T-helper 17 cell (primary cell): Measurements from ENCODE around the gene AKAIN1. TPM values are rescaled to one million over a fixed set of nuclear protein-coding genes. Genes with fewer than 3 reads are reported as not detected.

ENCODE experiments used
- ATAC-seq: fragments of 150-1000 bp; cut with Tn5 transposase; 2 replicates; pipeline ENCODE4 v1.10.0; 2021; ENCODE audit warnings: mild to moderate bottlenecking, moderate library complexity
- DNase-seq, 3 donors: peaks; one replicate each; pipeline versions ENCODE4 v3.0.0 to v3.0.0-alpha.2; 2020 to 2021
- H3K9me3 ChIP-seq: one replicate; pipeline ENCODE4 v1.7.0; 2013; ENCODE audit warnings: low read length, mild to moderate bottlenecking; ENCODE audit not compliant: control insufficient read depth, poor library complexity, severe bottlenecking
- H3K27ac Mint-ChIP-seq: one replicate; pipeline ENCODE4 v1.8.0; 2022; ENCODE audit warnings: mild to moderate bottlenecking, moderate library complexity, mixed read lengths
- H3K27me3 Mint-ChIP-seq: one replicate; pipeline ENCODE4 v1.8.0; 2022; ENCODE audit warnings: mixed read lengths
- H3K36me3 Mint-ChIP-seq: one replicate; pipeline ENCODE4 v1.8.0; 2022; ENCODE audit warnings: low read depth, mixed read lengths
- H3K4me1 Mint-ChIP-seq: one replicate; pipeline ENCODE4 v1.8.0; 2022; ENCODE audit warnings: mild to moderate bottlenecking, mixed read lengths
- H3K4me3 Mint-ChIP-seq: one replicate; pipeline ENCODE4 v1.8.0; 2022; ENCODE audit warnings: mild to moderate bottlenecking, moderate library complexity, mixed read lengths
- total RNA-seq, 4 donors: library from RNA in 2 of 4; stranded (reverse) in 2 of 4; gene quantifications; one replicate each; pipeline ENCODE4 v1.2.3 and lab custom pipeline; 2022 to 2026

Gene AKAIN1, protein sequence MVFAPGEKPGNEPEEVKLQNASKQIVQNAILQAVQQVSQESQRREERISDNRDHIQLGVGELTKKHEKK
- not detected for total RNA-seq
- 0 reads per million in 2 donors for total RNA-seq (lab: John Stamatoyannopoulos, UW)

DNA sequence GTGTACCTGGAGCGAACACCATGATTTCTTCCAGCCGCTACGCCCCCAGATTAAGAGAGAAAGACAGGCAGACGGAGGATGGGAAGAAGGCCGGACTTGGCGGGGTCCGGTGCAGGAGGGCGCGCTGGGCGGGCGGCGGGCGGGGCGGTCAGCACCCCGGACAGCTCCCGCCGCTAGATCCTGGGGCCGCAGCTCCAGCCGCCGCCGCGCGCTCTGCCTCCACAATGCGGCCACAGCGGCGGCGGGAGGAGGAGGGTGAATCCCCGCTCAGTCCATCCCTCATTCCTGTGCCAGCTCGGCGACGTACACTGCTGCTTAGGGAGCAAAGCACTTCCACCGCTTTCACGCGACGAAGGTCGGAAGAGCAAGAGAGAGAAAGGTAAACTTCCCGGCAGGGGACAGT, at the start of gene AKAIN1:
Gene AKAIN1 (minus strand): TSS at position 226 of the 403 bp plus-strand sequence. CDS start 204 bp downstream, at position 22.
- no peak within 1 kb of the TSS for H3K27ac Mint-ChIP-seq
- no peak for DNase-seq
- peak; percentile 37 for ATAC-seq
- peaks cover 63% of the 10 kb centered on the region for H3K27me3 Mint-ChIP-seq
- H3K36me3 Mint-ChIP-seq: peaks cover 2% of the 10 kb centered on the region
- H3K9me3 ChIP-seq: no peaks in the 10 kb centered on the region
- peak within 1 kb of the TSS; percentile 47 for H3K4me3 Mint-ChIP-seq
- peaks cover 2% of the 10 kb centered on the region for H3K4me1 Mint-ChIP-seq

DNA sequence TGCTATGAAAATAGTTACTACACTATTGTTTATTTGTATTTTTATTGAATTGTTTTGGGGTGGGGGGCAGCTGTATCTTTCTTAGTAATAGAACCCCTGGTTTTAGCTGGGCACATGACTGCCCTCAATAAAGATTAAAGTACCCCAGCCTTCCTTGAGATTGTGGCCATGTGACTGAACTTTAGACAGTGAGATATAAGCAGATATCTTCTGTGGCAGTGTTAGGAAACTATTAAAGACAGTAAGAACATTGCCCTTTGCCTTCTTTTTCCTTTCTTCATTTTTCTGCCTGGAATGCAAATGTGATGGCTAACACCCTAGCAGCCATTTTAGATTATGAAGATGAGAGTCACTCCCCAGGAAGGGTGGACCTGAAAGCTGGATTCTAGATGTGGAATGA, 47.9 kb upstream of the AKAIN1 start:
- Mint-ChIP-seq H3K36me3 (peaks cover 3% of the 10 kb centered on the region), H3K27me3 (no peaks in the 10 kb centered on the region), H3K27ac (no peak overlapping the region), H3K4me1 (peaks cover 12% of the 10 kb centered on the region), H3K4me3 (no peak overlapping the region)
- no peaks in the 10 kb centered on the region for H3K9me3 ChIP-seq
- ATAC-seq (no peak), DNase-seq (no peak)

DNA sequence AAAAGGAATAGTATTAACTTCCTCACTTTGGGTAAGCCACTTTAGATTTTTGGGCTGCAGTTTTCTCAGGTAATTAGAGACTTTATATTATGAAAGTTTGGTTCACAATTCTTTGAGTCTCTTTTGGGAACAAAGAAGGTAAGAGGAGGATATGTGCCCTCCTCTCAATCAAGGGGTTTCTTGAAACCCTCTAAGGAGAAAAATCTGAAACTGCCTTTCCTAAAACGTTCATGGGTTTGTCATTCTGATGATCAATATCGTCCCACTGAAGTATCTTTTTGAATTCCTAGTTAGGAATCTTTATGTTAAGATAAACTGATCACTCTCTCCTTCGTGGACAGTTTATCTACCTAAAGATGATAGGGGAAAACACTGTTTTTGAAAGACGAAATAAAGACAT, 42.4 kb upstream of the AKAIN1 start:
- no peaks in the 10 kb centered on the region for H3K36me3 Mint-ChIP-seq
- ATAC-seq: no peak
- peaks cover 16% of the 10 kb centered on the region for H3K4me1 Mint-ChIP-seq
- no peaks in the 10 kb centered on the region for H3K9me3 ChIP-seq
- peak overlapping the region; percentile 56 for H3K4me3 Mint-ChIP-seq
- H3K27ac Mint-ChIP-seq: peak overlapping the region; percentile 96
- DNase-seq: no peak
- no peaks in the 10 kb centered on the region for H3K27me3 Mint-ChIP-seq

DNA sequence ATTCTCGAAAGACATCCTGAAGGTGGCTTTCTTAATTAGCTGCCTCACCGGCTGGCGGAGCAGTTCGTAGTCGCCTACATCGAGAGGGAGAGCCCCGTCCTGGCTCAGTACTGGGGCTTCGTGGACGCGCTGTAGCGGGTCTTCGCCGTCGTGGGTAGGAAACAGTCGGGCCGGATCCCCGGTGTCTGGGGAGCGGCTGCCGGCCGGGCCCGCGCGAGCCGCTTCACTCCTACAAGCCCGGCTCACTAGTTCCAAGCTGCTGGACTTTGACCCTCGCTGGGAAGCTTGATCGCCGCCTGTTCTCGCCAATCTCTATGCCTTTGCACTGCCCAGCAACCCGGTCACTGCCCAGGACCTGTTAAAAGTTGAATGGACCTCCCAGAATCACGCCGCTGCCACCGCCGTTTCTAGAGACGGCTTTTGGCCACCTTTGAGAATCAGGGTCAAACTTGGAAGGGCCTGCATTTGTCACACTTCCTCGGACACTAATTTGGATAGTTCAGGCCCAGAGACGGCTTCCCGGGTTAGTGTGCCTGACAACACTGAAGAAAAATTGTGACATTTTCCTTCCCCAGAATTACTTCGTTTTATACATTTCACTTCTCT, 41.4 kb upstream of the AKAIN1 start:
- Mint-ChIP-seq H3K27me3 (no peaks in the 10 kb centered on the region), H3K27ac (peak overlapping the region; percentile 96), H3K36me3 (no peaks in the 10 kb centered on the region), H3K4me1 (peaks cover 16% of the 10 kb centered on the region), H3K4me3 (peak overlapping the region; percentile 94)
- DNase-seq (peak in 2 of 3 donors; percentile 22 to 32), ATAC-seq (peak; percentile 53)
- no peaks in the 10 kb centered on the region for H3K9me3 ChIP-seq

DNA sequence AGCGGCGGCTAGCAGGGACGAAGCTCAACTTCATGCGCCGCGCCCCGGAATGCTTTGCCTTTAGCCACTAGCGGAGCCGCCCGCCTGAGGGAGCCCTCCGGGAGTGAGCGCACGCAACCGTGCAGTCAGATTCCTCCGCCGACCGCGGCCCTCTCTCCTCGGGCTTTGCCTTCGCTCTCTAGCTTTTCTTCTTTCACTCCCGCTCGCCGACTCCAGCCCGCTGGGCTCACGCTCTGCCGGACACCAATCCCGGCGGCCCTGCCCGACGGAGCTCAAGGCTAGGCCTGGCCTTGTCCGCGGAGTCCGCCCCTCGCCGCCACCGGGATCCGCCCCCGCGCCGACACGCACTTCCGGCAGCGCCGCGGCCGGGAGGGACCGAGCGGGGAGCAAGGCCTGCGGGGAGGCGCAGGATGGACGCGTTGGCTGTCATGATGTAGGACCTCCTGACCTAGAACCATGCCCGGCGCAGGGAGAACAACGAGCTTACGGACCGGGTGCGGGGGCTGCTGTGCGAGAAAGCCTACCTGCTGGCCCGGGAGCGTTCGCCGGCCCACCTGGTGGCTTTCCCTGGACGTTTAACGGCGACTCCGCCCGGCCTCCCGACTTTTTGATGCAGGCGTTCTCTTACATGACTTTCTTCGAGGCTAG, 40.8 kb upstream of the AKAIN1 start:
- H3K4me3 Mint-ChIP-seq: peak overlapping the region; percentile 94
- ATAC-seq (peak; percentile 90), DNase-seq (peak; percentile 72 to 79 (median 79))
- H3K27me3 Mint-ChIP-seq: no peaks in the 10 kb centered on the region
- H3K4me1 Mint-ChIP-seq: peaks cover 16% of the 10 kb centered on the region
- H3K27ac Mint-ChIP-seq: peak overlapping the region; percentile 96
- H3K9me3 ChIP-seq: no peaks in the 10 kb centered on the region
- no peaks in the 10 kb centered on the region for H3K36me3 Mint-ChIP-seq

DNA sequence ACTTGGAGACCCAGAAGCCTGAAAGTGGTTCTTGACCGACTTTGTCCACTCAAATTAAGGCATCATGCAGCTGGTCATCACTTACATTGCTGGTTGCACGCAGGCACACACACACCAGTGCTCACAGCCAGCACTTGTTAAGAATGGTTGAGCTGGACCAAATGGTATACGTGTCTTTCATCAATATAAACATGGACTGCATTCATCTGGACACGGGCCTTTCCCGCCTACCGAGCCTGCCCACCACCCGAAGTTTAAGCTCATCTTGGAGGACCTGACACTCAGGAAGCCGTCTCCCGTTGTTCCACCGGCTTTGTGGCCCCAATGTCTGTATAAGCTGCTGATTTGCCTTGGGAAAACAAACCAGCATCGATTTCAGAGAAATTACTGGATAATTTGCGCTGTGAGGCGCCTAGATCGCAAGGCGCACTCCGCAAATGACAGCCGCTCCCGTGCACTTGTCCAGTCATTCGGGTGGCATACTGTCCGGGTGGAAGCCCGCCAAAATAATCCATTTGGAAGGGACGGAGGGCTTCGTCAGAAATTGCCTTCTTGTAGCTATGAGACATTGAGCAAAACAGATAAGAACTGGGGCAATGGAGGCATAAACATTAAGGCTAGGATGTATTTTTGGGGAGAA, 40.1 kb upstream of the AKAIN1 start:
- DNase-seq: no peak

DNA sequence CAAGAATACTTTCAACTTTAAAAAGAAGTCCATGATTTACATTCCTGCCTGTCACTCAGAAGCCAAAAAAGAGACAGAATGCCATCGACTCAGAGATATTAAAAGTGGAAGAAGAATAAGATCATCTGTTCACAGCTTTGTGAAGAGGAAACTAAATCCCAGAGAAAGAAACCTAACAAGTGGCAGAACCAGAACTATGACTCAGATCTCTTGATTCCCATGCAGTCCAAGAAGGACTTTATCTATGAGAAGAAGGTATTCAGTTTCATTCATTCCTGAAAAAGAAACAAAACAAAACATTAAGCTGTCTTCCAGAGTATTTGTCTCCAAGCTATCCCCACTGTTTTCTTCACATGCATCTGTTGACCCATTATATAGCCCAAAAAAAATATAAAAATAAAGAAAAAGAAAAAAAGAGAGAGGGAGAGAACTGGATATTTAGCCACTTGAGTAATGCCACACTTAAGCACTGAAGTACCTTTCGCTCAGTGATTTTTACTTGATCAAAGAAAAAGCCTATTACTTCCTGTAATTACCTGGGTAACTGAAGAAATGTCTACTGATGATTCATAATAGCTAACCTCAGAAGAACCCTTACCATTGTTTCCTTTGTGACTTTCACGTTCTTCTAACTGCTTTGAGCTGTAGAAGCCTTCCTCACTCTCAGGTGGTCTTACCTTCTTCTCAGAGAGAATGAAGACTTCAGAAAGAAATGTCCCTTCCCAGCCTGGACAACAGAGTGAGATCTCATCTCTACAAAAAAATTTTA, 17.7 kb upstream of the AKAIN1 start:
- no peaks in the 10 kb centered on the region for H3K9me3 ChIP-seq
- no peak overlapping the region for H3K4me3 Mint-ChIP-seq
- DNase-seq (no peak), ATAC-seq (peak; percentile 25)
- peaks cover 8% of the 10 kb centered on the region for H3K4me1 Mint-ChIP-seq
- no peak overlapping the region for H3K27ac Mint-ChIP-seq
- H3K36me3 Mint-ChIP-seq: no peaks in the 10 kb centered on the region
- peaks cover 20% of the 10 kb centered on the region for H3K27me3 Mint-ChIP-seq

More for the DNA sequence above, 40.1 kb upstream of the AKAIN1 start:
- peak overlapping the region; percentile 96 for H3K27ac Mint-ChIP-seq
- peak; percentile 21 for ATAC-seq
- H3K9me3 ChIP-seq: no peaks in the 10 kb centered on the region
- no peaks in the 10 kb centered on the region for H3K27me3 Mint-ChIP-seq
- H3K4me1 Mint-ChIP-seq: peaks cover 16% of the 10 kb centered on the region
- peak overlapping the region; percentile 94 for H3K4me3 Mint-ChIP-seq
- no peaks in the 10 kb centered on the region for H3K36me3 Mint-ChIP-seq

DNA sequence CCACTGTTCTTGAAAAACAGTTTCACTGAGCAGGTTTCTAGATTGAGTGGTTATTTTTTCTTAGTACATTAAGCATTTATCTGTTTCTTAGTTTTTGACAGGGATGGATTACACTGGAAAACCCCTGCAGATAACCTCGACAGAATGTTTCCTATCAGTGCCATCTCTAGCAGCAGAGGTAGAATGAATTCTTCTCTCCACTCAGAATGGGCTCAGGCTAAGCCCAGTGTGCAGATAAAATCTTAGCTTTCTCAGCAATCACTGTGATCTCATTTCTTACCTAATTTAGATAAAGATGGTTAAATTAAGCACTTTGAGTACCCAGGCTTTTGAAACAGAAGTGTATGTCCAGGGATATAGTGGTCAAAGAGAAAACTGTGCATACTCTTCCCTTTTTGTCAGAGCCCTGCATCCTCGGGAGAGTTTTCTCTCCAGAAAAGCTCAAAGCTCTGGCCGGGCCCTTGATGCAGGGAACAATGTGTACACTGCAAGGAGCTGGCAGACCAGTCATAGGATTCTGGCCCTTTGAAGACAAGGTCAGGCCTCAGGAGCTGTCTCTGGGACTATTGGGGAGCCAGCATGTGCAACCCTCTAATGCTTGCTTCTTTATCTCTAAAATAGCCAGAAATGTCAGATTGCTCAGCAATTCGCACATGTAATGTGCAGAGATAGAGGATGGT, 10.6 kb upstream of the AKAIN1 start:
- H3K27ac Mint-ChIP-seq: no peak overlapping the region
- ATAC-seq (no peak), DNase-seq (no peak)
- H3K4me1 Mint-ChIP-seq: no peaks in the 10 kb centered on the region
- no peaks in the 10 kb centered on the region for H3K36me3 Mint-ChIP-seq
- H3K27me3 Mint-ChIP-seq: peaks cover 16% of the 10 kb centered on the region
- H3K9me3 ChIP-seq: no peaks in the 10 kb centered on the region
- H3K4me3 Mint-ChIP-seq: no peak overlapping the region

DNA sequence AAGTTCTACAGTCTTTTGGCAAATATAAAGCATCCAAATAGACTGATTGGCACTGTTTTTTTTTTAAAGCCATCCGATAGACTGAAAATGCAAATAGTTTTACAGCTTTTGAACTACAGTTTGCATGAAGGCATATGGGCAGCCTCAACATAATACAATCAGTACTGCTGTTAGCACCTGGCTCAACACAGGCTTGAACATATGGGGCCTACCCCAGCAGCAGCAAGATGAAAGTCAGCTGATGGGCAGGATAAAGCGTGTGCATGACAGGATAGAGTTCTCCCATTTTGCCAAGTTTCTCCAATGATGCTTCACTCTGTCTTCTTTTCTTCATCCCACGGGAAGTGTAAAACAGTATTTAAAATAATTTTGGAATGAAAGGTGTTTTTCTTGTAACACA, 1.3 kb upstream of the AKAIN1 start:
- Mint-ChIP-seq H3K4me1 (peaks cover 2% of the 10 kb centered on the region), H3K4me3 (no peak overlapping the region), H3K27me3 (peaks cover 58% of the 10 kb centered on the region), H3K36me3 (peaks cover 4% of the 10 kb centered on the region), H3K27ac (no peak overlapping the region)
- DNase-seq (no peak), ATAC-seq (no peak)
- no peaks in the 10 kb centered on the region for H3K9me3 ChIP-seq

DNA sequence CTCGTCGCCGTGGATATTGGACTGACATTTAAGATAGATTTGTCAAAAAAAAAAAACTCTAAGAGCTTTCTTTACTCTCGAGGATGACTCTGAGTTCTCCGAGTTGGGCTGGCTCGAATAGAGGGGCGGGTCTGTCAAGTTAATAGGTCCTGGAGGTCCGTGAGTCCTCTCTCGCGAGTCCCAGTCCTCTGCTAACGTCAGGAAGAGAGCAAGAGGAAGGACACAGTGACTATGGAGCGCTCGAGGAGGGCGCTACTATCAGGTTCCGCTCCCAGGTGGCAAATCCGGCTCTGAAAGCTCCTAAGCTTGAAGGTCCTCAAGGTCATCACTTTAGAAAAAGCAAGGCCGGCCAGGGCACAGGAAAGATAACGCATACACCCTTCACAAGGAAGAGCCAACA, 404 bp upstream of the AKAIN1 start:
- no peaks in the 10 kb centered on the region for H3K9me3 ChIP-seq
- Mint-ChIP-seq H3K4me1 (peaks cover 2% of the 10 kb centered on the region), H3K27ac (no peak overlapping the region), H3K27me3 (peaks cover 60% of the 10 kb centered on the region), H3K4me3 (no peak overlapping the region), H3K36me3 (peaks cover 4% of the 10 kb centered on the region)
- ATAC-seq: no peak
- DNase-seq: no peak

DNA sequence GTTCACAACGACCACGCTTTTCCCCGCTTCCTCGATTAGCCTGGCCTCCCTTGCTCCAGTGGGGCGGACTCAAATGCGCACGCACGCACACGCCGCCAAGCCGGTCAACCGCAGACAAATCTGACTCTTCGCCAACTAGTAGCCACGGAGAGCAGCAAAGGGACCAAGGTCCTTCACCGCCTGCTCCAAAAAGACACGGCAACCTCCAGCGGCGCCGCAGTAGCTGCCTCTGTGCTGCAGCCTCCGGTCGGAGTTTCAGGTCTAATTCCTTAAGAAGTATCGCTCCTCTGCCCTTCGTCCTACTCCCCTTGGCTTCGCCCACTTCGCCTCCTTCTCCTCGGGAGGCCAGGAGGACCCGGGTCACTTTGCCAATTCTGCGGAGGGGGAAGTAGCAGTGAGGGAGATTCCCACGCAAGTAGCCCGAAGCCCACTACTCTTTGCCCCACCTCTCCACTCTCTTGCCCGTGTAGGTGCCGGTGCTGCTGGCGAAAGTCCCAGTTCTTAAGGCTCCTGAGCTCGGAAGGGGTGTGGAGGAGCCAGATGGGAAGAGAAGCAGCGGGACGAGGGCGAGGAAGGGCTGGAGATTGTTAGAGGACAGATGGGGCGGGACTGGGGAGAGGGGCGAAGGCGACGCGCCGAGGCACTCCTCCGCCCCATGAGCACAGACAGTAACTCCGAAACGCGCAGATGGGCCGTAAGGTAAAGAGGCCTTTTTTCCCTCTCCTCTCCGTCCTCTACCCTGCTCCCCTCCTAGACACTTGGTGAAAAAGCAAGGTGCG, 615 bp downstream of the AKAIN1 start:
- peaks cover 2% of the 10 kb centered on the region for H3K36me3 Mint-ChIP-seq
- H3K4me1 Mint-ChIP-seq: peaks cover 2% of the 10 kb centered on the region
- ATAC-seq (no peak), DNase-seq (no peak)
- H3K4me3 Mint-ChIP-seq: peak overlapping the region; percentile 47
- H3K27ac Mint-ChIP-seq: no peak overlapping the region
- peaks cover 63% of the 10 kb centered on the region for H3K27me3 Mint-ChIP-seq
- H3K9me3 ChIP-seq: no peaks in the 10 kb centered on the region

DNA sequence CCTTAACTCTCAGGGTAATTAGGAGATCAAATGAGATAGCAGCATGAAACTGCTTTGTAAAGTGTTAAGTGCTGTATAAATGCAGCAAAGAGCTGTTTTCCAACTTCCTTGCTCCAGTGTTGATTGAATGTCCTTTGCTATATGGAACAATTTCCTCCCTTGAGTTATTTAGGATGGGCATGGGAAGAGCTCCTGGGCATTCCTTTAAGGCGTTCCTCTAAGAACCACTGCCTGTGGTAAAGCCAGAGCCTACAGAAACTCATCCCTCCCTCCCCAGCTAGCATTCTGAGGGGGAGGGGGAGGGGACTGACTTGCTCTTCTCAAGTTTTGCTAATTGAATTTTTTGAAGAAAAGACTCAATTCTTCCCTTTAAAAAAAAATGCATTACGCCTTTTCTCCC, 1.4 kb downstream of the AKAIN1 start:
- ATAC-seq (no peak), DNase-seq (no peak)
- H3K9me3 ChIP-seq: no peaks in the 10 kb centered on the region
- Mint-ChIP-seq H3K36me3 (peaks cover 2% of the 10 kb centered on the region), H3K4me3 (no peak overlapping the region), H3K27me3 (peaks cover 63% of the 10 kb centered on the region), H3K27ac (no peak overlapping the region), H3K4me1 (peaks cover 2% of the 10 kb centered on the region)
